ENCODE results near the gene PTMS.

The PTMS gene

DNA sequence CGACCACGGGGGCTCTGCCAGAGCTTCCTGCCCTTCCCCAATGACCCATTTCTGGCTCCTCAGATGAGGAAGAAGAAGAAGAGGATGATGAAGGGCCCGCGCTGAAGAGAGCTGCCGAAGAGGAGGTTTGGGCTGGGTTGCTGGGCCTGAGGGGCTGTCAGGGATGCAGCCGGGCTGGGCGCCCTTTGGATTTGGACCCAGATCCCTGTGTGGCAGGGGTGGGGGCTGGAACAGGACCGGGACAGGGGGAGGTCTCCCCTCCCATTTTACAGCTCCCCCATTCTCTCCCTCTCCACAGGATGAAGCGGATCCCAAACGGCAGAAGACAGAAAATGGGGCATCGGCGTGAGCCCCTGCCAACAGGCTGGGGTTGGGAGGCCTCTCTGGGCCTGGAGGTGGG lies 3.9 kb downstream of the PTMS start:
- no peak overlapping the region for H3K4me2 ChIP-seq (ENCODE audit: low read length)
- H4K20me1 ChIP-seq (ENCODE audit: insufficient read depth, low read length) = no peaks in the 10 kb centered on the region
- H3K79me2 ChIP-seq (ENCODE audit: low read length) = no peaks in the 10 kb centered on the region
- no peaks in the 10 kb centered on the region for H3K9me3 ChIP-seq (ENCODE audit: insufficient read depth, low read length)
- TF ChIP-seq EZH2phosphoT487 (IDR thresholded peaks at IDR 0.05; ENCODE audit: low read depth) = no peak
- TF ChIP-seq, protein P1, sequence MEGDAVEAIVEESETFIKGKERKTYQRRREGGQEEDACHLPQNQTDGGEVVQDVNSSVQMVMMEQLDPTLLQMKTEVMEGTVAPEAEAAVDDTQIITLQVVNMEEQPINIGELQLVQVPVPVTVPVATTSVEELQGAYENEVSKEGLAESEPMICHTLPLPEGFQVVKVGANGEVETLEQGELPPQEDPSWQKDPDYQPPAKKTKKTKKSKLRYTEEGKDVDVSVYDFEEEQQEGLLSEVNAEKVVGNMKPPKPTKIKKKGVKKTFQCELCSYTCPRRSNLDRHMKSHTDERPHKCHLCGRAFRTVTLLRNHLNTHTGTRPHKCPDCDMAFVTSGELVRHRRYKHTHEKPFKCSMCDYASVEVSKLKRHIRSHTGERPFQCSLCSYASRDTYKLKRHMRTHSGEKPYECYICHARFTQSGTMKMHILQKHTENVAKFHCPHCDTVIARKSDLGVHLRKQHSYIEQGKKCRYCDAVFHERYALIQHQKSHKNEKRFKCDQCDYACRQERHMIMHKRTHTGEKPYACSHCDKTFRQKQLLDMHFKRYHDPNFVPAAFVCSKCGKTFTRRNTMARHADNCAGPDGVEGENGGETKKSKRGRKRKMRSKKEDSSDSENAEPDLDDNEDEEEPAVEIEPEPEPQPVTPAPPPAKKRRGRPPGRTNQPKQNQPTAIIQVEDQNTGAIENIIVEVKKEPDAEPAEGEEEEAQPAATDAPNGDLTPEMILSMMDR (IDR thresholded peaks at IDR 0.05; ENCODE audit: low read depth, low read length) = no peak
- no peak overlapping the region for H3K4me3 ChIP-seq (ENCODE audit: low read length)
- no peak overlapping the region for H3K9ac ChIP-seq (ENCODE audit: low read length)
- H2AFZ ChIP-seq (ENCODE audit: low read depth, low read length) = no peak overlapping the region
- H3K4me1 ChIP-seq (ENCODE audit: low read length) = peaks cover 40% of the 10 kb centered on the region
- peaks cover 58% of the 10 kb centered on the region for H3K27me3 ChIP-seq (ENCODE audit: low read depth, low read length)
- H3K36me3 ChIP-seq (replicated peaks; ENCODE audit: low read depth, low read length) = no peaks in the 10 kb centered on the region
- H3K27ac ChIP-seq (ENCODE audit: low read length) = no peak overlapping the region

DNA sequence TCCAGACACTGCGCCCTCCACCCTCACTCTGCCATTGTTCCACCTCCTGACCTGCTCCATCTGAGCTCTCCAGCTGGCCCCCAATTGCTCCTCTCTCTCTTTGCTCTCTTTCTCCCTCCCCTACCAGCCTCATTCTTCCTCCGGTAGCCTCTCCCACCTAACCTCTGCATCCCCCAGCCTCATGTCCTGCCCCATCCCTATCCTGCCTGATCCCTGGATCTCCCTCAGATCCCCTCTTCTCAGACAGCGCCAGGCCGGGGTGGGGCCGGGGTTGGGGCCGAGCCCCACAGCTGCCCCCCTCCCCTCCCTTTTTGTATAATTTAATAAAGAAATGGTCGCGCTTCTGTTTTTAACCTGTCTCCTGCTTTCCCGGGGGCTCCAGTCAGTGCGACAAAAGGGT lies 4.4 kb downstream of the PTMS start:
- H2AFZ ChIP-seq (ENCODE audit: low read depth, low read length) = no peak overlapping the region
- no peaks in the 10 kb centered on the region for H4K20me1 ChIP-seq (ENCODE audit: insufficient read depth, low read length)
- no peak overlapping the region for H3K27ac ChIP-seq (ENCODE audit: low read length)
- no peaks in the 10 kb centered on the region for H3K79me2 ChIP-seq (ENCODE audit: low read length)
- H3K4me2 ChIP-seq (ENCODE audit: low read length) = no peak overlapping the region
- peaks cover 40% of the 10 kb centered on the region for H3K4me1 ChIP-seq (ENCODE audit: low read length)
- no peaks in the 10 kb centered on the region for H3K9me3 ChIP-seq (ENCODE audit: insufficient read depth, low read length)
- H3K36me3 ChIP-seq (replicated peaks; ENCODE audit: low read depth, low read length) = no peaks in the 10 kb centered on the region
- TF ChIP-seq, protein P1 (IDR thresholded peaks at IDR 0.05; ENCODE audit: low read depth, low read length) = no peak
- TF ChIP-seq EZH2phosphoT487 (IDR thresholded peaks at IDR 0.05; ENCODE audit: low read depth) = no peak
- H3K9ac ChIP-seq (ENCODE audit: low read length) = no peak overlapping the region
- no peak overlapping the region for H3K4me3 ChIP-seq (ENCODE audit: low read length)
- peaks cover 53% of the 10 kb centered on the region for H3K27me3 ChIP-seq (ENCODE audit: low read depth, low read length)

DNA sequence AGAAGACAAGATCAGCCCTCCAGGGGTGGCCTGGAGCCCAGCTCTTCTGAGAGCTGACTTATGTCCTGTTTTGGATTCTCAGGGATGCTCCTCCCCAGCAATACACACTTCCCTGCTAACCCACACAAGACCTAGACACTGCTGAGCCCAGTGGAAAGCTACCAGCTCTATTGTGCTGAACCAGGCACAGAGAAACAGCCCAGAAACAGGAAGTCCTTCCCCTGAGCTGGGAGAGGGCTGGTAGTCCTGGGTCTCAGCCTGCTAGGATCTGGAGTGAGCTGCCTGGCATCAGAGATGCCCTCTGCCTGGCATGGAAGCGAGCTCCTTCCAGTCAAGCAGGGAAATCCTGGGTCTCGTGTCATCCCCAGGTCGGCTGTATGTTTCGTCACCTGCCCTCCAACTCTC lies 4.9 kb downstream of the PTMS start:
- peaks cover 50% of the 10 kb centered on the region for H3K27me3 ChIP-seq (ENCODE audit: low read depth, low read length)
- no peaks in the 10 kb centered on the region for H3K79me2 ChIP-seq (ENCODE audit: low read length)
- no peak overlapping the region for H3K4me3 ChIP-seq (ENCODE audit: low read length)
- peaks cover 43% of the 10 kb centered on the region for H3K4me1 ChIP-seq (ENCODE audit: low read length)
- no peak for TF ChIP-seq EZH2phosphoT487 (IDR thresholded peaks at IDR 0.05; ENCODE audit: low read depth)
- TF ChIP-seq, protein P1 (IDR thresholded peaks at IDR 0.05; ENCODE audit: low read depth, low read length) = no peak
- no peak overlapping the region for H3K27ac ChIP-seq (ENCODE audit: low read length)
- no peaks in the 10 kb centered on the region for H3K9me3 ChIP-seq (ENCODE audit: insufficient read depth, low read length)
- no peaks in the 10 kb centered on the region for H4K20me1 ChIP-seq (ENCODE audit: insufficient read depth, low read length)
- no peaks in the 10 kb centered on the region for H3K36me3 ChIP-seq (replicated peaks; ENCODE audit: low read depth, low read length)
- no peak overlapping the region for H3K9ac ChIP-seq (ENCODE audit: low read length)
- H3K4me2 ChIP-seq (ENCODE audit: low read length) = no peak overlapping the region
- H2AFZ ChIP-seq (ENCODE audit: low read depth, low read length) = no peak overlapping the region

DNA sequence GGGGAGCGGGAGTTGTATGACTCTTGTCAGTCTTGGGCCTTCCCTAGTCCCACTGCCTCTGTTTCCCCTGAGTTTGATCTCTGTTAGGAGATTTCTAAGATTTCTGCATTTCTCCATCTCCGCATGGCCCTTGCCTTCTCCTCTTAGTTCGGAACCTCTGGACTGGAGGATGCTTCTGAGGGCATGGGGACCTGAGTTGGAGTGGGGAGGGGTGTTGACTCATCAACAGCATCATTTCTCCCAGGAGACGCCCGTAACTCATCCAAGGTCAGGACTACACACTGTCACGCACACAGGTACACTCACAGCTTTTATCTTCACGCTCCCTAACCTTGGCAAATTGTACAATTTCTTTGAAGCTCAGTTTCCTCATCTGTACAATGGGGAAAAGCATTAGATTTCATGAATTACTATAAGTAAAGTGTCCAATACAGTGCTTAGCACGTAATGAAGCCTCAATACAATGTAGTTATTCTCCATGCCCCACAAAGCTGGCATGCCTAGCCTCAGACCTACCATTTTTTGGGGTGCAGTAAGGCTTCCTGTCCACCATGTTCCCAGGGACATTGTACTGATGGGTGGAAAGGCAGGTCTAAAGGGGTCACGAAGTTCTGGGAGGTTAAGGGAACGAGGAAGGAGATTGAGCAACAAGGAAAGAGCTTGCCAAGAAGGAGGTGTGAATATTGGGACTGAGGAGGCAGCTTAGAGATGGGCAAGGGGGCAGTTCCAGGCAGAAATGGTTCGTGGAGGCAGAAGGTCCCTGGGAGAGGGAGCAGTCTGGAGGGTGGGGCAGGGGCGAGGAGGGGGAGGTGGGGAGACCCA lies 5.6 kb downstream of the PTMS start:
- H3K36me3 ChIP-seq (replicated peaks; ENCODE audit: low read depth, low read length) = no peaks in the 10 kb centered on the region
- no peak overlapping the region; the same call in 1 of the 2 replicates for H3K9ac ChIP-seq (ENCODE audit: low read length)
- no peak overlapping the region for H2AFZ ChIP-seq (ENCODE audit: low read depth, low read length)
- no peaks in the 10 kb centered on the region for H3K79me2 ChIP-seq (ENCODE audit: low read length)
- H3K9me3 ChIP-seq (ENCODE audit: insufficient read depth, low read length) = no peaks in the 10 kb centered on the region
- no peak overlapping the region for H3K27ac ChIP-seq (ENCODE audit: low read length)
- H3K4me1 ChIP-seq (ENCODE audit: low read length) = peaks cover 49% of the 10 kb centered on the region
- TF ChIP-seq, protein P1 (IDR thresholded peaks at IDR 0.05; ENCODE audit: low read depth, low read length) = no peak
- TF ChIP-seq EZH2phosphoT487 (IDR thresholded peaks at IDR 0.05; ENCODE audit: low read depth) = no peak
- H3K4me3 ChIP-seq (ENCODE audit: low read length) = peak overlapping the region; percentile 64; the same call in 1 of the 2 replicates
- peak overlapping the region; percentile 78 for H3K4me2 ChIP-seq (ENCODE audit: low read length)
- no peaks in the 10 kb centered on the region for H4K20me1 ChIP-seq (ENCODE audit: insufficient read depth, low read length)
- peaks cover 57% of the 10 kb centered on the region for H3K27me3 ChIP-seq (ENCODE audit: low read depth, low read length)
